D341Med (cell line): Measurements from ENCODE around the gene MYH6.
"Not testable (repeated sequence)": the region's sequence is repeated elsewhere in the genome, so short reads cannot be mapped to it uniquely, and the experiment has no call there.

Experiments used
- DNase-seq: peaks from one replicate; pipeline ENCODE4 v3.0.0; 2012; ENCODE audit warnings: low spot score

The MYH6 gene

GRCh38 chr14:23392613-23393012 lies 15.5 kb downstream of the MYH6 start:
- no peak for DNase-seq

- DNase-seq, result not testable (repeated sequence)
Observed at GRCh38 chr14:23389871-23390270, 18.2 kb downstream of the MYH6 start.

- no peak for DNase-seq
Observed at GRCh38 chr14:23389396-23389795, 18.7 kb downstream of the MYH6 start.

GRCh38 chr14:23388996-23389395 lies 19.1 kb downstream of the MYH6 start:
- no peak for DNase-seq

GRCh38 chr14:23387916-23388882 lies 19.9 kb downstream of the MYH6 start:
- no peak for DNase-seq

- no peak for DNase-seq
Observed at GRCh38 chr14:23386999-23387398, 21.1 kb downstream of the MYH6 start.

GRCh38 chr14:23386266-23386657 lies 21.8 kb downstream of the MYH6 start:
- not testable (repeated sequence) for DNase-seq

- DNase-seq, result no peak
Observed at GRCh38 chr14:23385642-23386265, 22.3 kb downstream of the MYH6 start.

GRCh38 chr14:23385244-23385641 lies 22.8 kb downstream of the MYH6 start:
- no peak for DNase-seq

- DNase-seq, result no peak
Observed at GRCh38 chr14:23384364-23385080, 23.6 kb downstream of the MYH6 start.

GRCh38 chr14:23382731-23383440 lies 25.2 kb downstream of the MYH6 start:
- DNase-seq, result no peak

GRCh38 chr14:23382276-23382675 lies 25.8 kb downstream of the MYH6 start:
- no peak for DNase-seq

GRCh38 chr14:23381871-23382270 lies 26.2 kb downstream of the MYH6 start:
- no peak for DNase-seq

- no peak for DNase-seq
Observed at GRCh38 chr14:23380976-23381375, 27.1 kb downstream of the MYH6 start.

GRCh38 chr14:23380197-23380914 lies 27.7 kb downstream of the MYH6 start:
- DNase-seq, result no peak

- DNase-seq, result peak; percentile 89
Observed at GRCh38 chr14:23379366-23380196, 28.5 kb downstream of the MYH6 start.

- DNase-seq, result no peak
Observed at GRCh38 chr14:23378612-23379220, 29.4 kb downstream of the MYH6 start.

- DNase-seq, result no peak
Observed at GRCh38 chr14:23377573-23378563, 30.2 kb downstream of the MYH6 start.

GRCh38 chr14:23377198-23377550 lies 30.9 kb downstream of the MYH6 start:
- DNase-seq, result no peak
